ENCODE data around the gene C1orf174. TPM values are rescaled to one million over a fixed set of nuclear protein-coding genes. Genes with fewer than 3 reads are reported as not detected.

Gene C1orf174
- total and polyA plus RNA-seq, 2 of the 13 experiments (the other 11 are each of a cell fraction or from before 2014, with no cell fraction given): 21.6 to 31.4 TPM

DNA sequence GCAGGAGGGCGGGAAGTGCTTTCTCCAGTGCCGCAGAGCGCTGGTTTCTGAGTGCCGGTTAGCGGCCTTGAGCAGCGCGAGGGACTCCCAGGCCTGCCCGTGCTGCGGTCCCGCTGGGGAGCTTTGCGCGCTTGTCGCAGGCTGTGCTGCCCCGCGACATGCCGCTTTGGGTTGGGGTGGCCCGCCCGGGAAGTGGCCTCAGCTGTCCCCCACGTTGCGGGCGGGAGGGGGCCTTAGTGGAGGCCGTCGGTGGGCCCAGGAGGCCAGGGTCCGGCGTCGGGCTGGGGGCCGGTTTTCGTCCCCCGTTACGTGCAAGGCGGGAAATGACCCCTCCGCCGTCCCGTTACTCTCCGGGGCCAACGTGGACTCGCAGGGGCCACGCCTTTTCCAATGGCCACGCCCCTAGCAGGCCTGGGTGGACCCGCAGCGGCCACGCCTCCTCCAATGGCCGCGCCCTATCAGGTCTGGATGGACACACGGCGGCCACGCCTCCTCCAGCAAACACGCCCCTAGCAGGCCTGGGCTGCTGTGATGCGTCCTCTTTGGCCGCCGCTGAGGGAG lies 977 bp upstream of the C1orf174 start (continued):
- TF ChIP-seq GMEB2 (CRISPR knock-in tag; IDR thresholded peaks at IDR 0.05; ENCODE audit: low read depth): no peak
- TF ChIP-seq, protein P1, sequence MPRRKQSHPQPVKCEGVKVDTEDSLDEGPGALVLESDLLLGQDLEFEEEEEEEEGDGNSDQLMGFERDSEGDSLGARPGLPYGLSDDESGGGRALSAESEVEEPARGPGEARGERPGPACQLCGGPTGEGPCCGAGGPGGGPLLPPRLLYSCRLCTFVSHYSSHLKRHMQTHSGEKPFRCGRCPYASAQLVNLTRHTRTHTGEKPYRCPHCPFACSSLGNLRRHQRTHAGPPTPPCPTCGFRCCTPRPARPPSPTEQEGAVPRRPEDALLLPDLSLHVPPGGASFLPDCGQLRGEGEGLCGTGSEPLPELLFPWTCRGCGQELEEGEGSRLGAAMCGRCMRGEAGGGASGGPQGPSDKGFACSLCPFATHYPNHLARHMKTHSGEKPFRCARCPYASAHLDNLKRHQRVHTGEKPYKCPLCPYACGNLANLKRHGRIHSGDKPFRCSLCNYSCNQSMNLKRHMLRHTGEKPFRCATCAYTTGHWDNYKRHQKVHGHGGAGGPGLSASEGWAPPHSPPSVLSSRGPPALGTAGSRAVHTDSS (CRISPR knock-in tag; conservative IDR thresholded peaks at IDR 0.05): no peak
- TF ChIP-seq ZBTB4 (CRISPR knock-in tag; IDR thresholded peaks at IDR 0.05; ENCODE audit: borderline replicate concordance): no peak
- TF ChIP-seq CBFB (CRISPR knock-in tag; IDR thresholded peaks at IDR 0.05): no peak
- TF ChIP-seq ZNF614 (CRISPR knock-in tag; IDR thresholded peaks at IDR 0.05; ENCODE audit: borderline replicate concordance): no peak; the same call in 1 of the 2 replicates
- TF ChIP-seq ZKSCAN8 (CRISPR knock-in tag; IDR thresholded peaks at IDR 0.05; ENCODE audit: borderline replicate concordance): no peak
- no peak for TF ChIP-seq TMF1 (CRISPR knock-in tag; IDR thresholded peaks at IDR 0.05; ENCODE audit: low read depth)
- no peak for TF ChIP-seq ZBTB7B (CRISPR knock-in tag; IDR thresholded peaks at IDR 0.05)
- TF ChIP-seq SP5 (CRISPR knock-in tag; IDR thresholded peaks at IDR 0.05; ENCODE audit: borderline replicate concordance, low read depth): peak; percentile 62
- TF ChIP-seq CHD2 (IDR thresholded peaks at IDR 0.05; ENCODE audit: low read depth, low read length): no peak
- TF ChIP-seq ZNF749 (CRISPR knock-in tag; IDR thresholded peaks at IDR 0.05; ENCODE audit: borderline replicate concordance): no peak
- TF ChIP-seq ZNF17 (CRISPR knock-in tag; IDR thresholded peaks at IDR 0.05): no peak
- no peak for TF ChIP-seq ZNF597 (CRISPR knock-in tag; IDR thresholded peaks at IDR 0.05)
- no peak for TF ChIP-seq ZNF263 (CRISPR knock-in tag; IDR thresholded peaks at IDR 0.05)
- no peak; the same call in 1 of the 2 replicates for TF ChIP-seq ZFP90 (CRISPR knock-in tag; IDR thresholded peaks at IDR 0.05; ENCODE audit: borderline replicate concordance)
- TF ChIP-seq FOXA1 (IDR thresholded peaks at IDR 0.05): no peak
- 0 out of 2 replicates have a peak, but pooled peaks have one; percentile 3 for TF ChIP-seq FOXA1 (CRISPR knock-in tag; IDR thresholded peaks at IDR 0.05)
- peak; percentile 93; the same call in 1 of the 2 replicates for TF ChIP-seq ZNF572 (CRISPR knock-in tag; IDR thresholded peaks at IDR 0.05)
- no peak for TF ChIP-seq ZNF496 (CRISPR knock-in tag; IDR thresholded peaks at IDR 0.05; ENCODE audit: insufficient replicate concordance)
- TF ChIP-seq SKI (IDR thresholded peaks at IDR 0.05; ENCODE audit: partially characterized antibody): no peak
- peak; percentile 77; the same call in 1 of the 2 replicates for TF ChIP-seq ZNF501 (CRISPR knock-in tag; IDR thresholded peaks at IDR 0.05)
